Activated gamma-delta T cell treated with Interleukin-2 at 50 U/mL for 16 hours (primary cell): ENCODE data around the gene NDP.

ENCODE experiments used
- DNase-seq: peaks from one replicate; pipeline ENCODE4 v3.0.0-alpha.2; 2020

The NDP gene

DNA sequence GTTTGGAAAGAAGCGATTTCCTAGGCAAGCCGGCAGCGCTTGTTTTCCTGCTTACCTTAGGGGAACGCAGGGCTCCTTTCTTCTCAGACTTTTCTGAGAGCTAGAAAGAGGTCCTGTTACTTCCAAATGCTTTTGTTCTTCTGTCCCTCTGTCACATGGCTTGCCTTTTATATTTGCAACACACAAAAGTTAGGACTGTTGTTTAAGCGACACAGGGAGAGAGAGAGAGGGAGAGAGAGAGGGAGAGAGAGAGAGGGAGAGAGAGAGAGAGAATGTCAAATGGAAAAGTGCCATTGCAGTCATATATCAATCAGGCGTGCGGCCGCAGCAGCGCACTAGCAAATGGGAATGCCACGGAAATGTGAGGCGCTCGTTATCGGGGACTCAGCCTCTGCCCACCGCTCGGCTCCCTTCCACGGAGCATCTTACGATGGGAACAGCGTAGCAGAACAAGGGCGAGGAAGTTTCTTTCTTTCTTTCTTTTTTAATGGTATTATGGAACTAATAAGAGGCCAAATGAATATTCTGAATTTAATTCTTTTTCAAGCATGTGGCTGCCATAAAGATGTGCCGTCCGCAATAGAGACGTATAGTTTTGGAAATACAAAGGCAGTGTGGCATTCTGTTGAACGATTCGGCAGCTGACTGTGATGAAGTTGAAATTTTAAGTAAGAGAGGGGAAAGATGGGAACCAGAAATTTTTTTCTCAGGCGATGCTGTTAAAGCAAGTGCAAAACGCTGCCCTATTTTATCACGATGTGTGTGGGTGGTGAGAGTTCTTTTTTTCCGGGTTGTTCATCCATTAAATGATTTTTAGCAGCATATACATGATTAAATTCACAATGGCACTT lies at the start of gene NDP:
Gene NDP, minus strand, starts transcription at position 142 of the 851 bp plus-strand sequence. CDS start 14,745 bp downstream, outside the sequence.
- DNase-seq, result no peak

DNA sequence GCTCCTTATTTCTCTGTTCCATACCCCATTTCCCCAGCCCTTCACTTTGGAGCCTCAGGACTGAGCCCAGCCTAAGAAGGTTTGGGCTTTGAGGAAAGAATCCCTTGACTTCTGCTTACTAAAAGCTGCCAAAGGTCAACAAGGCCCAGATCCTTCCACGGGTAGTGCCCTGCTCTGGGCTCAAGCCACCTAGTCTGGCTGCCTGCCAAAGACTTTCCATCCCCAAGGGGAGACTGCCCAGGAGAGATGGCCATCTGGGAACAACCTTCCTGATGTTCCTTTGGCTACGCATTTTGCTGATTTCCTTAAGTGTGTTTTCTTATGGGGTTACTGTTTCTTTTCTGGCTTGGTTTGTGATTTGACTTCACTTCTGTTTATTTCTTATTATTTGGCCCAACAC lies 49.8 kb upstream of the NDP start:
- DNase-seq, result no peak

DNA sequence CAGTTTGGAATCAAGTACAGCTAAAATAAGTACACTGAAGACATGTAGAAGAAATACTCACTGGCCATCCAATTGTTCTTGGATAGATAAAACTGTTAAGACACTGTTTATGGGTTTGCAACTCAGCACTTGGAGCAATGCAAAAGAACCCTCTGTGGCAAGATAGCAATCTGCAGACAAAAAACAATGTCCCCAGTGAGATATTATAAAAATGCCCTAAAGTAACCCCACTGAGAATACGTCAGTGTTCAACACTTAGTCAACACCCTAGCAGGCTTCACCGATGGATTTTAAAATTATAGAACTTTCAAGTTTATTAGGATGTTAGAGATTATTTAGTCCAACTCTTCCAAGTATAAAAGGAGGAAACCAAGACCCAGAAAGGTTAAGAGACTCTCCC lies 47.5 kb upstream of the NDP start:
- no peak for DNase-seq

GRCh38 chrX:44019911-44020310 lies 46.7 kb upstream of the NDP start:
- DNase-seq, result no peak

DNA sequence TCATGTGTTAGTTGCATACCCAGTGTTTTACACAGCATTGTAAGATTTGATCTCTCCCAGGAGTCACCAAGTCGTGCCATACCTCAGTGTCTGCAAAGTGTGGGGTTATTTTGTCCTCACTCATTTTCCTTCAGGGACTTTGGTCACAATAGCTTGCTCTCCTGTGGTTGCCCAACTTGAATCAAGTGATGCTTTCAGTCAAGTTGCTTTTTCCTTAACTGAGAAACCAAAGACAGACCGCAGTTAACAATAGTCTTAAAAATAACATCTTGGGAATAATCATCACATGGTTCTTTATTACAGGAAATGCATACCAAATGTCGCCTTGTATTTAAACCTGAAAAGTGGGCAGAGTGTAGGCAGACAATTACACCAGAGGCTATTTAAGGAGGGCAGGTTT lies 44.5 kb upstream of the NDP start:
- no peak for DNase-seq

DNA sequence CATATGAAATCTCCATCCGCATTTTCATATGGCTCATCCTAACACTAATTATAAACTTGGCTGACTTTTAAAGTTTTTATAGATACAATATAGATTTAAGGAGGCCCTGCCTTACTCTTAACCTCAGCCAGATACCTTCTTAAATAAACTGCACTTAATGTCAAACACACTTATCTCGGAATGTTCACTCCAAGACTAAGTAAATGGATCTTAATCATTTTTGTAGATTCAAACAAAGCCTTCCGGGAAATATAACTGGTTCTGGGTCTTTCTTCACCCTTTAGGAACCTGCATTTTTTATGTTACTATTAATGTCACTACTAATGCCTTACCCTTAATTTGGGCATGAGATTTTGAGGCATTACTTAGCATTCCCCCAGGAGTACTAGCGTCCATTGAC lies 43.7 kb upstream of the NDP start:
- no peak for DNase-seq

DNA sequence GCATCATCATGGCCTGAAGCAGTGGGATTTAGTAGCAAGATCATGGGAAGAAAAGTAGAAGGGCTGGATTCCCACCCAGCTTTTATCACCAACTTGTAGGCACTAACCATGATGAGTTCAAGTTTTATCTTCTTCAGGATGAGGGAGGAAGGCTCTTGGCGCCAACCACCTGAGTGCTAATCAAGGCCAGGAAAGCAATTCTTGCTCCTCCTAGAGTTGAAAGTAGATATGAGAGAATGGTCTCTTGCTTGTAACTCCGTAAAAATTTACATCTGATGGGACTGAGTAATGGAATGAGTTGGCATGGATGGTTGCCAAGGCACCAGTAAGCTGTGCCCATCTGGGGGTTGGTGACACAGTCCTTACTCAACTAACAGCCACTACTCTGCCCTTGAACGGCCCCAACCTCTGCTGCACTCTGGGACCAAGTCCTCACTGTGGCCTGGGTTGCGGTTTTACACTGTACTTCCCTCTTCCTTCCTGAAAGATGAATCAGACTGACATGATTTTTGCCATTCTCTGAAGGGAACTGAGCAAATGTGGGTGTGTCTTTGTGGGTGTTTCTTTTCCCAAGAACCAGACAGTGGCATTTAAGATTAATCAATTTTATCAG lies 39.4 kb upstream of the NDP start:
- DNase-seq, result peak; percentile 27

DNA sequence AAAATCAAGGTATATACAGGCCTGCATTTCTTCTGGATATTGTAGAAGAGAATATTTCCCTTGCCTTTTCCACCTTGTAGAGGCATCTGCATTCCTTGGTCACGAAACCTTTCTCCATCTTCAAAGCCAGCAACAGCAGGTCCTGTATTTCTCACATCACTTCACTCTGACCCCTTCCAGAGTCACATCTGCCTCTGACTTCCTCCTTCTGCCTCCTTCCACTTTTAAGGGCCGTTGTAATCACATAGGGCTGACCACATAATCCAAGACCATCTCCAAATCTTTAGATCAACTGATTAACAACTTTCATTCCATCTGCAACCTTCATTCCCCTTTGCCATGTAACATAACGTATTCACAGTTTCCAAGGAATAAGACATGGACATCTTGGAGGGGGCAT lies 38.3 kb upstream of the NDP start:
- DNase-seq, result no peak

GRCh38 chrX:44010626-44011025 lies 37.4 kb upstream of the NDP start:
- DNase-seq, result no peak

GRCh38 chrX:44006081-44006480 lies 32.9 kb upstream of the NDP start:
- no peak for DNase-seq

DNA sequence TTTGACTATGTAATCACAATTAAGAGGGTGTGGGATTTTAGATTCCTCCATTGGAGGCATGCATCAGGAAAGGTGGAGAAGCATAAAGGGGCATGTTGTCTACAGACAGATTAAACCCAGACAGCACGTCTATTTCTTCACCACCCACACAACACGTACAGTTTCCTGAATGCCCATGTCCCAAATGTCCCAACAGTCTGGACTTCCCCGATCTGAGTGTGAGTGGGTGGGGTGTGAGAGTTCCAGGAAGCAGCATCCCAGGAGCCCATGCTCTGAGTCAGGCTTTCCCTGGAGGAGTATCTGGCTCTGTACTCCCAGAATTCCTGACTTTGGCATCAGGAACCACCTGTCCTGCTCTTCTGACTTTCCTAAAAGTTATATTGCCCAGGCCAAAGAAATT lies 30.8 kb upstream of the NDP start:
- DNase-seq, result no peak

- no peak for DNase-seq
Measured at GRCh38 chrX:44002567-44002966, 29.4 kb upstream of the NDP start.

GRCh38 chrX:43998374-43998773 lies 25.2 kb upstream of the NDP start:
- no peak for DNase-seq

GRCh38 chrX:43996491-43996890 lies 23.3 kb upstream of the NDP start:
- DNase-seq, result no peak

DNA sequence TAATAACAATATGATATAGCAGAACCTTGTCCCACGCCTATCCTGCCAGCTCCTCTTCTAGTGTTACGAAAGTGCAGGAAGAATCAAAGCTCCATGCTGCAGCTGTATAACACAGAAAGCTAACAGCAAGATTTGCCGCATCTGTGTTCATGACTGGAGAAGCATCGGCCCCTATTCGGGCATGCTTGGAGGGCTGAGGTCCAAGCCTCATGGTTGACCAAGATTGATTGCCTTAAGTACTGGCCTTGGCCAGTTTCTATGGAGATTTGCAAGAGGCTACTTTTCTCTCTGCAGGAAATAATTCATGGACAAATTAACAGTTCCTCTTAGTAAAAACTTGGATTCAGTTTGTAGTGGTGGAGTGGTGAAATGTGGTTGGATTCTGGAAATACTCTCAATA lies 12.9 kb upstream of the NDP start:
- no peak for DNase-seq

- DNase-seq, result no peak
Measured at GRCh38 chrX:43985511-43985910, 12.3 kb upstream of the NDP start.

DNA sequence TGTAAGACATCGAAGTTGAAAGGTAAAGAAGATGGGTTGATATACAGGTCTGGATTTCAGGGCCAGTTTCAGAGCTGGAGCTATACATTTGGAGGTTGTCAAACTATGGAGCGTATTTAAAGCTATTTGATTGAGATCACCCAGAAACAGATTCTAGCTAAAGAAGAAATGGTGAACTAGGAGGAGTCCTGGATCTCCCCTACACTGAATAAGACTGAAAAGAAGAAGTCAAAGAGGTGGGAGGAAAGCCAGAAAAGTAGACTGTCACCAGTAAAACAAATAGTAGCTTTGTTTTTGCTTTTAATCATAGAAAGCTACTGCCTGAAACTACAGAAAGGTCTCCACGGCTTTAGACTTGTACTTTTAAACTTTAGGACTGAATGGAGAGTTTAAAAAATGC lies 5.0 kb upstream of the NDP start:
- no peak for DNase-seq

DNA sequence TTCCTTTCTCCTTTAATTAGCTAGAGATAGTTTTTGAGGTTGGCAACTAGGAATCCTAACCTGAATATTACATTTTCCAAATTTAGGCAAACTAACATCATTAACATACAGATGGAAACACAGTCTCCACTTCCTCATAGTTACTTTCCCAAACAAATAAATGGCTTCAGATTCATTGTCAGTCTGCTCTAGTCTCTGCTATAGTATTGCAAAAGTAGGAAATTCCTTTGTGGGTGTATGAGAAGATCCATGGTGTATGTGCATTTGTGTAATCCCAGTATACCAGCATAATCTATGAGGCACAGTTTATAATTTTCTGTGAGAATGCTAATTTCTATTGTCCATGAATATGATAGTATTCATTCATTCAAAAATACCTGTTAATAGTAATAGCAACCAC lies 3.0 kb upstream of the NDP start:
- DNase-seq, result no peak

DNA sequence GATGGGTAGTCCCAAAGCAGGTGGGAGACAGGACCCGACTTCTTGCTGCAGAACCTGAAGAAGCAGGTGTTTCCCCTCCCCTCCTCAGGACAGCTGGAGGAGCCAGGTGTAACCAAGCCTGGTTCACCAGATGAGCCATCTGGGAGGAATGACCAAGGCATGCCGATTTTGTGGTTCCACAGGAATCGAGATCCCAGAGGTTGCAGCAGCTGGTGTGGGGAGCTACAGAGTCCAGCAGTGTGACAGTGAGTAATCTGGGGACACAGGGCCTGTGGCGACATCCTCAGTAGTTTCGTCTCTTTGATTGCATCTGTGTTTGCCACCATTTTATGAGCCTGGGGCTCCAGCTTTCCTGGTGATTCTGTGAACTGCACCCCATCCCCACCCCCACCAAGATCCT lies 2.6 kb upstream of the NDP start:
- DNase-seq, result no peak

DNA sequence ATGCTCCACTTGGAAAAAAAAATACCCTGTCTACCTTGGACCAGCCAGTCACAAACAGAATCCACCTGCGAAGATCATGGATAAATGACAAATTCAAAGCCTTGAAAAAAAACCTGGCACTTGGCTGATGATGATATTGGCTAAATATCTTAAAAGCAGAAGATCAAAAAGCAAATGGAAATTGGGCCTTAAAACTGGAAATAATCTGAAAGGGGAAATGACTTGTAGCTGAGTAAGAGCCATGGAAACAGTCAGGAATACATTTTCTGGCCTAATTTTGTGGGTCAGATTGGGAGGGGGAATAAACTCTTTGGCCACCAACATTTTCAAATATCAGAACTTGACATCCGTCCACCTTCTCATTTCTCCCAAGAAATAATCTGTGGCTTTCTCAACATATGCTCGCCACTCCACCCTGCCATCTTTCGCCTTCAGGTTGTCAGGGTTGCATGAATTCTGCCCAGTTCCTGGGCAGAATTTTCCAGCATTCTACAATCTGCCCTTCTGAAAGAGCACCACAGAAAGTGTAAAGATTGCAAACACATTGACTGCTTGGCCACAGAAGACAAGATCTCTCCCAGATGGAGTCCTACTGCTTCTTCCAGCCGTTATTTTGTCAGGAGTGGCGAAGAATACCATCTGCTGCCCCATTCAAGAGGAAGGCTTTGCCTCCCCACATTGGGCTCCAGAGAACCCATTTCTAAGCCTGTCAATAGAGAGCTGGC lies 1.7 kb upstream of the NDP start:
- no peak for DNase-seq

DNA sequence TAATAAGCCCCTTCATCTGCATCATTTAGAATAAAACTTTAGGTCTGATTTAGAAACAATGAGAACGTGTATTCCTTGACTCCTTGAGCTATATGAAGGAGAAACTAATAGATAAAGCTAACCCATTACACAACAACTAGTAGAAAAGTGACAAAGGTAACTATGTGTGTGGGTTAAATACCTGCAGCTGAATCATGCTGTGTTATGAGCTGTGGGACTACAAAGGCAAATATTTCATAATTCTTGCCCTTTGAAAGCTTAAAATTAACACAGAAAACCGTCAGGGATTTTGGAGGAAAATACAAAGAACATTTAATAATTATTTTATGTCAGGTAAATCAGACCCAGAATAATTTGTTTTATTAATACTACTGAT lies 898 bp upstream of the NDP start:
- DNase-seq, result no peak

GRCh38 chrX:43971966-43972961 lies 926 bp downstream of the NDP start:
- DNase-seq, result no peak

DNA sequence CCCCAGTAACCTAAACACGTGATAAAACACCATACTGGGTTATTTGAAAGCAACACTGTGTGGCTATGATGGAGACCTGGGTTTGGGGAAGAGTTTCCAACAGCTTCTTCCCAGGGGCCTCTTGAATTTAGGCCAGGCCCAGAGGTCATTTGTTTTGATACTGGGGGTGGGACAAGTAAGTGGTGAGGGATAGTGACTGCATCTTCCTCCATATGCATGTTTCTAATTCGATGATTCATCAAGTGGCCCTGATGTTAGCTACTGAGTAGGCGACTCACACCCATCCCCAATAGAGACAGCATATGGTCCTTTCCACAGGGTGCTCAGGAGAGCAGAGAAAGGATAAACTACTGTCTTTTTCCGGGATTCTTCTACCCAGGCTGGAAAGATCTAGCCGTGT lies 2.7 kb downstream of the NDP start:
- DNase-seq, result no peak
